Stomach smooth muscle (tissue), 2 donors: ENCODE data around the gene SHANK2.

Experiments used
- H3K27ac ChIP-seq: one replicate; pipeline ENCODE4 v1.7.0; 2013; ENCODE audit warnings: mild to moderate bottlenecking, low read length, inconsistent platforms
- H3K27me3 ChIP-seq, 2 donors: one replicate each; pipeline ENCODE4 v1.7.0; 2013; ENCODE audit warnings: low read length in 2 of 2; ENCODE audit not compliant: insufficient read depth in 2 of 2, control insufficient read depth in 1 of 2
- H3K36me3 ChIP-seq, 2 donors: one replicate each; pipeline ENCODE4 v1.7.0; 2013; ENCODE audit warnings: low read length in 2 of 2; ENCODE audit not compliant: control insufficient read depth in 2 of 2, insufficient read depth in 2 of 2
- H3K4me1 ChIP-seq: one replicate; pipeline ENCODE4 v1.7.0; 2013; ENCODE audit warnings: low read length; ENCODE audit not compliant: control insufficient read depth, insufficient read depth
- H3K4me3 ChIP-seq, 2 donors: one replicate each; pipeline ENCODE4 v1.7.0; 2013; ENCODE audit warnings: low read length in 2 of 2
- H3K9ac ChIP-seq, 2 donors: one replicate each; pipeline ENCODE4 v1.7.0; 2013; ENCODE audit warnings: low read length in 2 of 2, mild to moderate bottlenecking in 1 of 2
- H3K9me3 ChIP-seq, 2 donors: one replicate each; pipeline ENCODE4 v1.7.0; 2013; ENCODE audit warnings: low read length in 2 of 2; ENCODE audit not compliant: control insufficient read depth in 2 of 2
- donor health status: healthy.
- donor health status: Pancreatic carcinoma.

The SHANK2 gene

DNA sequence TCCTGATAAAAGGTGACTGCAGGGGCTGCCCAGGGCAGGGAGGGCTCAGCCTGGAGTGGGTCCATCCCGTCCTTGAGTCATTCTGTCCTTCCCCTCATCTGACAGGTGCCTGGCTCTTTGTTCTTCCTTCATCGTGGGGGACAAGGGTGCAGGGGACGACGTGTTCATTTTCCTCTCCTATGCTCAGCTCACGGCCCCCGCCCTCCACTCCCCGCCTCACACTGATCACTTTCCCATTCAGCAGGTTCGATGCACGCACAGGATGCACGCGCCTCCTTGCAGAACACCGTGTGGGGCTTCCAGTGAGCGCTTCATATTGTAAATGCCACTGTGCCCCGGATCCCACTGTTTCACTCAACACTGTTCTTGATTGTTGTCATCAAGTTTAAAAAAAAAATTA lies 32.7 kb upstream of the SHANK2 start:
- peaks cover 9% of the 10 kb centered on the region for H3K4me1 ChIP-seq
- H3K9me3 ChIP-seq, result peaks cover 0 to under 1% of the 10 kb centered on the region in 2 donors
- H3K36me3 ChIP-seq, result no peaks in the 10 kb centered on the region
- H3K4me3 ChIP-seq, result no peak overlapping the region
- no peak overlapping the region for H3K27ac ChIP-seq
- H3K27me3 ChIP-seq, result no peaks in the 10 kb centered on the region
- H3K9ac ChIP-seq, result no peak overlapping the region

DNA sequence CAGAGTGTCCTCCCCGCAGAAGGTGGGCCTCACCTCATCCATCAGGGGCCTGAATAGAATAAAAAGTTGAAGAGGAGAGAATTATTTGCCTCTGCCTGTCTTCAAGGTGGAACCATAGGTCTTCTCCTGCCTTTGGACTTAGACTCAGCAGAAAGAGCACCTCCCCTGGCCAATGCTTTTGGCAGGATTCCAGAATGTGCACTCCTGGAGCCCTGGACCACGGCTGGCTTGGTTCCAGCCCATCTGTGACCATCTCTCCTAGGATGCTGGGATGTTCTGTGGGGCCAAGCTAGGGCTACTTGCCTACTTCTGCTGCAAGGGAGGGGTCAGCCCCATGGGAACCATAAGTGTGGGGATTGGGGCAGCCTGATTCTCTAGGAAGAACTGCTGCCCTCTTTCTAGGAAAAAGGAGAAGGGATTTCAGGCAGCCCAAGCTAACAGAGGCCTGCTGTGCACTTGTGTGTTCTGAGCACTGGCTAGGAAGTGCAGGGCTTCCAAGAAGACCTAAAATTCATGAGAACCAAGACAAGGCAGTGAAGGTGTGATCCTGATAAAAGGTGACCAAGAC lies 32.2 kb upstream of the SHANK2 start:
- H3K4me1 ChIP-seq, result peaks cover 9% of the 10 kb centered on the region
- no peaks in the 10 kb centered on the region for H3K36me3 ChIP-seq
- no peak overlapping the region for H3K9ac ChIP-seq
- no peaks in the 10 kb centered on the region for H3K9me3 ChIP-seq
- H3K27ac ChIP-seq, result no peak overlapping the region
- no peak overlapping the region for H3K4me3 ChIP-seq
- no peaks in the 10 kb centered on the region for H3K27me3 ChIP-seq

DNA sequence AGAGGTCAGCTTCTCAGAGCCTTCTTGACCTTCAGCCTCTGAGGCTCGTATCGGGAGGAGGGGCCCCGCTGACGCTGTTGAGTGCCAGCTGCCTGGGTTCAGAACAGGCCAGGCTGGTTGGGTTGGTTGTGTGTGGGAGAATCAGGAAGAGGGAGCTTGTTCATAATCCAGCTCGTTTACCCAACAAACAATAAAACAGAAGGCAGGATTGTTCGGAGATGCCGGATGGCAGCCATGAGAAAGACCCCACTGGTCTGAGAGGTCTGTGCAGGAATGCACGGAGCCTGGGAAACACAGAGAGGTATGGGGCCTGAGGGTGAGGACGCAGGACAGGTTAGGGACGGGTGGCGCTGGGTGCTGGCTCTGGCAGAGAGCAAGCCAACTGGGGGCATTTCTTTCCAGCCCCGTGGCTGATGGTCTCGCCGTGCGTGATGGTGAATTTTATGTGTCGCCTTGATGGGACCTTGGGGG lies 31.6 kb upstream of the SHANK2 start:
- peaks cover 9% of the 10 kb centered on the region for H3K4me1 ChIP-seq
- no peaks in the 10 kb centered on the region for H3K27me3 ChIP-seq
- H3K27ac ChIP-seq, result no peak overlapping the region
- no peaks in the 10 kb centered on the region for H3K9me3 ChIP-seq
- no peak overlapping the region for H3K9ac ChIP-seq
- H3K4me3 ChIP-seq, result no peak overlapping the region
- no peaks in the 10 kb centered on the region for H3K36me3 ChIP-seq

DNA sequence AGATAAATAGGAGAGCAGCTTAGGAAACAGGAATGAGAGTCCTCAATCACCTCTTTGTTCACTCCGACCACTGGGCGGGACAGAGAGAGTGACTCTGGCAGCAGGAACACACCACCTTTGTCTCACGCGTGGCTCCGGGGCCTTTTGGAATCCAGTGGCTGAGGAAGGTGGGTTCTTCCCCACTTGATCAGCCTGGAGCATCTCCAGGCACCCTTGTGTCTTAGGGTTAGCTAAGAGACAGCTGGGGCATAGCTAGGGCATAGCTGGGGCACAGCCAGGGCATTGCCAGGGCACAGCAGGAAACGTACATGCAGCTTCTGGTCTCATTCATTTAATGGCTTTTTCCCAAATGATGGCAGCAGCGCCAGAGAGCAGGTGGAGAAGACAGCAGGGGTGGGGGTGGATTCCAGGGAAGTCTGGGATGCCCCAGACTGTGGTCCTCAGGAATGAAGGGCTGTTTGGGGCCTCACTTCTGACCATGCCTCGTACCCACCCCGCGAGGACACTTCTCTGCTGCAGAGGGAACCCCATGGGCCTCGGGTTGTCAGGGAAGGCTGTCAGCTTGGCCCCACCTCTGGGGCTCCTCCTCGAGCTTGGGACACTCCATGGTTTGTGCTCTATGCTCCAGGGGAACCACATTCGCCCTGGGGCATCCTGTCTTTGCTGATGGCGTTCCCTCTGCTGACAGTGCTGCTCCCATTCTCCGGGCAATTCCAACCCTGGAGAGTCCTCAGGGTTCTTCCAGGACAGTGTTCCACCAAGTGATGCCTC lies 30.4 kb upstream of the SHANK2 start:
- Histone ChIP-seq H3K27me3 (no peaks in the 10 kb centered on the region), H3K36me3 (no peaks in the 10 kb centered on the region), H3K9ac (no peak overlapping the region), H3K4me3 (no peak overlapping the region), H3K4me1 (peaks cover 9% of the 10 kb centered on the region), H3K27ac (no peak overlapping the region), H3K9me3 (no peaks in the 10 kb centered on the region)

DNA sequence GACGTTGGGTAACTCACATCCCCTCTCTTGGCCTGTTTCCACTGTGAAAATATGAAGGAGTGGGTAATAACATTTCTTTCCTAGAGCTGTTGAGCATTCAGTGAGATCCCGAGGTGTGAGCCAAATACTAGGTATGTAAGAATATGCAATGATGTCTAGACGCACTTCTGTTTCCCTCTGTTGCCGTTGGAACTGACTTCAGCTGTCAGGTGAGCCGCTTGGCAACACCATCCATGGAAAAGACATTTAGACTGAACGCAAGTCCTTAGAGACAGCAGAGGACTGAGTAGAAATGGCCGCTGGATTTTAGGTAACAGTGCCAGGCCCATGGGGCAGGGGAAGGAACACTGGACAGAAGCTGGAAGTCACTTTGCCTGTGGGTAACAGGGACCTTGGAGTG lies 29.5 kb upstream of the SHANK2 start:
- no peaks in the 10 kb centered on the region for H3K36me3 ChIP-seq
- H3K9ac ChIP-seq, result no peak overlapping the region
- no peaks in the 10 kb centered on the region for H3K27me3 ChIP-seq

DNA sequence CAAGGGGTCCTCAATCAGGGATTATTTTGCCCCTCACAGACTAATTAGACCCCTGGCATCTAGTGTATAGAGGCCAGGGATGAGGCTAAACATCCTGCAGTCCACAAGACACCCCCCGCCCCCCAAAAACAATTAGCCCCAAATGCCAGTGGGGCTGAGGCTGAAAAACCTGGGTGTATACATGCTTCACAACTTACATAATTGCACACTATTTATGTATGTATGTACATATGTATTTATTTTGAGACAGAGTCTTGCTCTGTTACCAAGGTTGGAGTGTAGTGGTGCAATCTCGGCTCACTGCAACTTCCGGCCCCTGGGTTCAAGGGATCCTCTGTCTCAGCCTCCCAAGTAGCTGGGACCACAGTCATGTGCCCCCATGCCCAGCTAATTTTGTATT lies 28.8 kb upstream of the SHANK2 start:
- no peak overlapping the region for H3K4me3 ChIP-seq
- H3K9ac ChIP-seq, result no peak overlapping the region
- H3K36me3 ChIP-seq, result no peaks in the 10 kb centered on the region
- H3K9me3 ChIP-seq, result no peaks in the 10 kb centered on the region
- H3K27ac ChIP-seq, result no peak overlapping the region
- H3K4me1 ChIP-seq, result no peaks in the 10 kb centered on the region
- H3K27me3 ChIP-seq, result no peaks in the 10 kb centered on the region

More for the DNA sequence above, 29.5 kb upstream of the SHANK2 start:
- Histone ChIP-seq H3K4me3 (no peak overlapping the region), H3K4me1 (peaks cover 3% of the 10 kb centered on the region), H3K27ac (no peak overlapping the region), H3K9me3 (no peaks in the 10 kb centered on the region)

DNA sequence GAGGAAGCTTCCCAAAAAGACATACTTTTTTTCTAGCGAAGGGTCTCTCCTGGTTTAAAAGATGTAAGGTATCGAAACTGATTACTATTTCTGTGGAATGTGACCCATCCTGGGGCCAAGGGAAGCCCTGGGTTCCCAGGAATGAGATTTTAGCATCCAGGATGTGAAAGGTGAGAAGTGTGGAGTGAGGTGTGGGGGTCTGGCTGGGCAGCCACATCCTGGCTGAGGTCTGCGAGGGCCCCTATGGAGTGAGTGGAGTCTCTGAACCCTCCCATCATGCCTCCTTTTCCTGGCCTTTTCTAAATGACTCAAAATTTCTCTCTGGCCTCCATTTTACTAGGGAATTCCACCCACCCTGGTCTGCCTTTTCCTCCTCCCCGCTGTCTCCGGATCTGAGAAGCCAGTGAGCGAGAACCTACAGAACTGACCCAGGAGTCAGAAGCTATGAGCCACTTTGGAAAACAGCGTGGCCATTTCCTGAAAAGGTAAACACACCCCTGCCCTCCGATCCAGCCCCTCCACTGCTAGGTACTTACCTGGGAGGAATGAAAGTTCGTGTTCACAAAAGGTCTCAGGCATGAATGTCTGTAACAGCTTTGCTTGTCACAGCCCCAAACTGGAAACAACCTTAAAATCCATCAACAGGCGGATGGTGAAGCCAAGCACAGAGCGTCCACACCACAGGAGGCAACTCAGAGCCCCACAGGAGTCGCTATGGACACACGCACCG lies 27.7 kb upstream of the SHANK2 start:
- H3K9me3 ChIP-seq, result no peaks in the 10 kb centered on the region
- H3K27me3 ChIP-seq, result no peaks in the 10 kb centered on the region

DNA sequence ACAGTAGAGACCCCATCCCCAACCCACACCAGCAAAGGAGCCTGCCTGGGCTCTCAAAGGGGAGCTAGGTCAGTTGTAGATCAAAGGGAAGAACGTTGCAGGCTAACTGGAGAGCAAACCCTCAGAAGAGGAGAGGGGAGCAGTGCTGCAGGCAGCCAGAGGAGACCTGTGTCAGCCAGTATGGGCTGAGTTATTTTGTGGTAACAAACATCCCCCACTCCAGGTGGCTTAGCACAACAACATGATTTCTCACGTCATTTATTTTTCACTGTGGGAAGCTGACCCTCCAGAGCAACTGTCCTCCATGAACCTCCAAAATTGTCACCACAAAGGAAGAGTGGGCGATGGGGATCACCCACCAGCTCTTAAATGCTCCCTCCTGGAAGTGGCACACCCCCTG lies 19.8 kb upstream of the SHANK2 start:
- Histone ChIP-seq H3K4me3 (no peak overlapping the region), H3K4me1 (no peaks in the 10 kb centered on the region), H3K27me3 (no peaks in the 10 kb centered on the region), H3K9me3 (peaks cover 0 to 5% of the 10 kb centered on the region in 2 donors), H3K27ac (no peak overlapping the region), H3K36me3 (no peaks in the 10 kb centered on the region), H3K9ac (no peak overlapping the region)

More for the DNA sequence above, 27.7 kb upstream of the SHANK2 start:
- H3K36me3 ChIP-seq, result no peaks in the 10 kb centered on the region
- no peak overlapping the region for H3K4me3 ChIP-seq
- no peak overlapping the region for H3K9ac ChIP-seq
- H3K4me1 ChIP-seq, result no peaks in the 10 kb centered on the region
- no peak overlapping the region for H3K27ac ChIP-seq

DNA sequence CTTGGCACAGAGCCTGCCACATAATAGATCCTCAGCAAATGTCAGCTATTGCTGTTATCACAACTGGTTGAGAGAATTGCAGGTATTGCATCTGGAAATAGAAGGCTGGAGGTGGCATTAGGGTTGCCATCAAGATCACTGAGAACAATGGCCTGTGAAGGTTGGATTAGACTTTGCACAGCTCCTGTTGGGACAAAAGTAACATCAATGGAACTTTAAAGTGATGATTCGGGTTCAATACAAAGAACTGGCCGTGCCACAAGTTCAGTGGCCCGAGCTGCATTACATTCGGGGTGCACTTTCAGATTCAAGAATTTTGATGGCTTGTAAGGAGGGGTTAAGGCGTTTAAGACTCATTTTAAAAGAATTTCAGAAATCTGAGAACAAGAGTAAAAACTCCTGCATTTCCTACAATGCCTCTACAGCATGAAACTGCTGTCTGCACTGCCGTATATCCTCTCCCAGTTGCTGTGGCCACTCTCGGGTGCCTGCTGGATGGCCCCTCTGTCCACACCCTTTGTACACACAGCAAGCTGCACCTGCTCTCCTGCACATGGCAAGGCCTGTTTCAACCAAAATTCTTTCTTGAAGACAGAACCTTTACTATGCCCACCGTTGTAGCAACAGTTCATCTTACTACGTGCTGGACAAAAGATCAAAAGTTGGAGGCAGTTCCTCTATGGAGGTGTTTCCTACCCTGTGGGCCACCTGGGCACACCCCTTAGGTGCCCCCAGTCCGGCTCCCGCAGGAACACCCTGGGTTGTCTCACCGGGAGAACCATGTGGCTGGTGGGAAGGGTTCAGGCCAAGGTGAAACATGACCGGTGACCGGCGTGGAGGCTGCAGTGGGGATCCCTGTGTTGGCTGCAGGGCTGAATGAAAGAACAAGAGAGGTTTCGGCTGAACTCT lies 17.5 kb upstream of the SHANK2 start:
- Histone ChIP-seq H3K4me1 (peaks cover 12% of the 10 kb centered on the region), H3K9ac (no peak overlapping the region), H3K9me3 (peaks cover 0 to 5% of the 10 kb centered on the region in 2 donors), H3K27me3 (no peaks in the 10 kb centered on the region), H3K36me3 (no peaks in the 10 kb centered on the region), H3K4me3 (no peak overlapping the region), H3K27ac (no peak overlapping the region)

DNA sequence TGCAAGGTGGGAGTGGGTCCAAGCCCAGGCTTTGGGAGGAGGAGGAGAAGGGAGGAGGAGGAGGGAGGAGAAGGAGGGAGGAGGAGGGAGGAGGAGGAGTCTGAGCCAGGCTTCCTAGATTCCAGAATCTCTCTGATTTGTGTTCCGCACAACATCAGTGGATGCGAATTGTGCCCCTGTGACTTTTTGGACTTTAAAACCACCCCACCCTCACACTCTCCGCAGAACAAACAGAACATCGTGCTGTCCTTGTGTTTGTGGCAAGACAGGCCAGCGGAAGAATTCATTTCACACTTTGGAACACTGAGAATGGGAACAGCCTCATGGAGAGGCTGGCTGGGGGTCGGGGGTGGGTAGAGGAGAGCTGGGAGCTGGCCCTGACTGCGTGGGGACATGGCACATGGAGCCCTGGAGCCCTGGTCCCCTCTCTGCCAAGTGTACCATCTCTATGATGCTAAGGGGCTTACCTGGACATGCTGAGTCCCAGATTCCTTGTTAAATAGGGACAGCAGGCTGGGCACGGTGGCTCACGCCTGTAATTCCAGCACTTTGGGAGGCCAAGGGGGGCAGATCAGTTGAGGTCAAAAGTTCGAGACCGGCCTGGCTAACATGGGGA lies 16.4 kb upstream of the SHANK2 start:
- Histone ChIP-seq H3K9ac (no peak overlapping the region), H3K27ac (no peak overlapping the region), H3K27me3 (no peaks in the 10 kb centered on the region), H3K4me1 (peaks cover 12% of the 10 kb centered on the region), H3K9me3 (peaks cover 0 to 5% of the 10 kb centered on the region in 2 donors), H3K36me3 (no peaks in the 10 kb centered on the region), H3K4me3 (no peak overlapping the region)
